Left lung (tissue), 10 donors: ENCODE data around the gene MED25. TPM values are rescaled to one million over a fixed set of nuclear protein-coding genes. Genes with fewer than 3 reads are reported as not detected.

Experiments used
- ATAC-seq: fragments of 200-7000 bp; cut with Tn5 transposase; one replicate; pipeline ENCODE4 v1.9.1; 2020; ENCODE audit warnings: moderate library complexity
- DNase-seq, 4 donors: peaks; one replicate each; pipeline ENCODE4 v3.0.0-alpha.2; 2013 to 2020
- H3K27ac ChIP-seq, 2 donors: fragments of 200-600 bp; sonication (generic) in 1 of 2; one replicate each; pipeline versions ENCODE4 v1.5.0 to v1.8.0; 2020 to 2021
- H3K27me3 ChIP-seq, 2 donors: fragments of 200-600 bp; sonication (generic) in 1 of 2; one replicate each; pipeline versions ENCODE4 v1.5.0 to v1.8.0; 2020 to 2021
- H3K36me3 ChIP-seq, 2 donors: fragments of 200-600 bp; sonication (generic) in 1 of 2; one replicate each; pipeline versions ENCODE4 v1.5.0 to v1.8.0; 2020 to 2021
- H3K4me1 ChIP-seq, 2 donors: fragments of 200-600 bp; one replicate each; pipeline ENCODE4 v1.8.0; 2021
- H3K4me3 ChIP-seq, 2 donors: fragments of 200-600 bp; sonication (generic) in 1 of 2; one replicate each; pipeline versions ENCODE4 v1.5.0 to v1.8.0; 2020 to 2021; ENCODE audit warnings: mild to moderate bottlenecking in 1 of 2
- H3K9me3 ChIP-seq, 2 donors: fragments of 200-600 bp; sonication (generic) in 1 of 2; one replicate each; pipeline versions ENCODE4 v1.5.0 to v1.8.0; 2020 to 2021
- intact Hi-C, 2 donors: fragments of 100-400 bp; cut with DNase I; formaldehyde crosslinking; loops; one replicate each; pipeline versions ENCODE4 v1.11.2 to v1.14.2; 2022
- polyA plus RNA-seq, 6 donors: library from polyadenylated mRNA; unstranded; fragments of 120-200 nt; gene quantifications; one replicate each; pipeline ENCODE4 v1.2.1, GENCODE V29; 2013; ENCODE audit not compliant: insufficient read length in 6 of 6
- total RNA-seq, 2 donors: library from RNA; stranded (reverse); fragmentation: NEBNext Ultra II Directional; extraction: Animal tissue kit (Norgen Biotek cat#: 25700); gene quantifications; one replicate each; pipeline ENCODE4 v1.2.1, GENCODE V29; 2021
- TF ChIP-seq, protein P1 (sequence below), 2 donors: fragments of 200-600 bp; sonication (generic) in 1 of 2; IDR thresholded peaks; one replicate each; pipeline versions ENCODE4 v1.5.0 to v1.8.0; 2021; ENCODE audit warnings: antibody characterized with exemption in 2 of 2
- donor health status: DM: no; HTN: yes; CAD: no.
- donor health status: DM: no; HTN: no; CAD: no.

Gene MED25
- total and polyA plus RNA-seq, 8 donors: 52.1 to 67.4 (median 57.6) TPM

DNA sequence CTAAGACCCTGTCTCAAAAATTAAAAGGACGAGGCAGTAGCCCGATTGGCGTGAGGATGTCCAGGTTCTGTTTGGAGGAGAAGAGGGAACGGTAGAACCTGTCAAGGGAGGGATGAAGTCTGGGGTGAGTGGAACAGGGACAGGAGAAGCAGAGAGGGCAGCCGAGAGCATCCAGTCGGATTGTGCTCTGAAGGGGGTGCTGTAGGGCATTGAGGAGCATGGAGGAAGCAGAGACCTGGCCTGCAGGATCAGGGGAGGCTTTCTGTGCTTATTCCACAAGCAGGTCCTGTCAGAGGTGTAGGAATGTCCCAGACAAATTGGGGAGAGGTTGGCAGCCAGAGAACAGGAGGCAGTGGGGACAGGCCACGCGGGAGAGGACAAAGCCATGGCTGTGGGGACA lies 37.2 kb upstream of the MED25 start:
- intact Hi-C loops: no loop called here
- H3K27ac ChIP-seq: peak overlapping the region in 1 of 2 donors; percentile 36
- ATAC-seq: no peak
- no peaks in the 10 kb centered on the region for H3K27me3 ChIP-seq
- TF ChIP-seq, protein P1, sequence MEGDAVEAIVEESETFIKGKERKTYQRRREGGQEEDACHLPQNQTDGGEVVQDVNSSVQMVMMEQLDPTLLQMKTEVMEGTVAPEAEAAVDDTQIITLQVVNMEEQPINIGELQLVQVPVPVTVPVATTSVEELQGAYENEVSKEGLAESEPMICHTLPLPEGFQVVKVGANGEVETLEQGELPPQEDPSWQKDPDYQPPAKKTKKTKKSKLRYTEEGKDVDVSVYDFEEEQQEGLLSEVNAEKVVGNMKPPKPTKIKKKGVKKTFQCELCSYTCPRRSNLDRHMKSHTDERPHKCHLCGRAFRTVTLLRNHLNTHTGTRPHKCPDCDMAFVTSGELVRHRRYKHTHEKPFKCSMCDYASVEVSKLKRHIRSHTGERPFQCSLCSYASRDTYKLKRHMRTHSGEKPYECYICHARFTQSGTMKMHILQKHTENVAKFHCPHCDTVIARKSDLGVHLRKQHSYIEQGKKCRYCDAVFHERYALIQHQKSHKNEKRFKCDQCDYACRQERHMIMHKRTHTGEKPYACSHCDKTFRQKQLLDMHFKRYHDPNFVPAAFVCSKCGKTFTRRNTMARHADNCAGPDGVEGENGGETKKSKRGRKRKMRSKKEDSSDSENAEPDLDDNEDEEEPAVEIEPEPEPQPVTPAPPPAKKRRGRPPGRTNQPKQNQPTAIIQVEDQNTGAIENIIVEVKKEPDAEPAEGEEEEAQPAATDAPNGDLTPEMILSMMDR (IDR thresholded peaks at IDR 0.05): no peak
- no peaks in the 10 kb centered on the region for H3K9me3 ChIP-seq
- H3K4me1 ChIP-seq: peaks cover 0 to 21% of the 10 kb centered on the region in 2 donors
- no peak overlapping the region for H3K4me3 ChIP-seq
- DNase-seq: no peak
- peaks cover 0 to 41% of the 10 kb centered on the region in 2 donors for H3K36me3 ChIP-seq

DNA sequence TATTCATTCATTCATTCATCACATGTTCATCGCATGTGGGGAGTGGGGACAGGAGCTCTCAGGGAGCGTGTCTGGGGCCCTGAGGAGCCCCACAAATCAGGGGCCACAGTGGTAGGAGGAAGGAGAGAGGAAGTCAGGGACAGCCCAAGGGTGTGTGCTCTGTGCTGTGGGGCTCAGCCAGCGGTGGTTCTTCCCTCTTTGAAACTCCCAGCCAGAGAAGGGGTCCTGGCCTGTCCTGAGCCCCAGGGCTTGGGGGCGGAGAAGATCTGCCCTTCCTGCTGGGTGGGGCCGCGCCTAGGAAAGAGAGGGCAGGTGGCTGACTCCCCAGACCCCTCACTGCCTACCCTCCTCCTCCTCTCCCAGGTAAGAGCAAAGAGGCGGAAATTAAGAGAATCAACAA lies 36.7 kb upstream of the MED25 start:
- Histone ChIP-seq H3K36me3 (peaks cover 0 to 42% of the 10 kb centered on the region in 2 donors), H3K27ac (peak overlapping the region in 1 of 2 donors; percentile 36), H3K9me3 (no peaks in the 10 kb centered on the region), H3K4me3 (no peak overlapping the region), H3K27me3 (no peaks in the 10 kb centered on the region), H3K4me1 (peaks cover 0 to 21% of the 10 kb centered on the region in 2 donors)
- TF ChIP-seq, protein P1 (IDR thresholded peaks at IDR 0.05): no peak
- no peak for DNase-seq
- intact Hi-C loops: no loop called here
- no peak for ATAC-seq

DNA sequence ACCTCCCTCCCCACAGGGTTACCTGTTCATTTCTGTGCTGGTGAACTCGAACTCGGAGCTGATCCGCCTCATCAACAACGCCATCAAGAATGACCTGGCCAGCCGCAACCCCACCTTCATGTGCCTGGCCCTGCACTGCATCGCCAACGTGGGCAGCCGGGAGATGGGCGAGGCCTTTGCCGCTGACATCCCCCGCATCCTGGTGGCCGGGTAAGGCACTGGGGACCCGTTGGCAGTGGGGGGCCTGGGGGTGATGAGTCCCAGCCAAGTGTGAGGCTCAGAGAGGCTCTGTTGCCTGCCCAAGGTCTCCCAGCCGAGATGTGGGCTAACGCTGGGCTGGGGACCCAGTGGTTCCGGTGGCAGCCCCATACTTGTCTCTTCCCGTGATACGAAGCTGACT lies 35.6 kb upstream of the MED25 start:
- no peaks in the 10 kb centered on the region for H3K27me3 ChIP-seq
- DNase-seq (no peak), ATAC-seq (no peak)
- H3K36me3 ChIP-seq: peaks cover 0 to 52% of the 10 kb centered on the region in 2 donors
- H3K27ac ChIP-seq: no peak overlapping the region
- H3K4me1 ChIP-seq: peaks cover 0 to 21% of the 10 kb centered on the region in 2 donors
- H3K9me3 ChIP-seq: no peaks in the 10 kb centered on the region
- no peak overlapping the region for H3K4me3 ChIP-seq
- intact Hi-C loops: no loop called here
- TF ChIP-seq, protein P1 (IDR thresholded peaks at IDR 0.05): no peak

DNA sequence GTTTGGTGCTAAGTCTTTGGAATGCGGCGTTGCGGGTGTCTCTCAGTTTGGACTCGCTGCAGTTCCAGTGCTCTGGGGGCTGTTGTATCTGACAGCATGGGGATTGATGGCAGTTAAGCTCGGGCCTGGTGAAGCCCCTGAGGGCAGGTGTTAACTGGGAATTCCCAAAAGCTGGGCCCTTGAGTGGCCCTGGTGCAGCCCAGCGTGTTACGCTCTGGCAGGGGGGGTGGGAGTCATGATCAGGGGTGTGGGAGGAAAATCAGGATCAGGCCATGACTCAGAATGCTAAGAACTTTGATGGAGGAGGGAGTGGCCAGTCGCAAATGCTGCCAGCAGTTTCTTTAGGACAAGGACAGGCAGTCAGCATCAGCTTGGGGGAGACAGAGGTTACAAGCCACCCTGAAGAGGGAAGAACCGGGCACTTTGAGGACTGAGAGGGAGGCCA lies 31.7 kb upstream of the MED25 start:
- peak; percentile 58 for ATAC-seq
- no peaks in the 10 kb centered on the region for H3K9me3 ChIP-seq
- DNase-seq: no peak
- peaks cover 0 to 3% of the 10 kb centered on the region in 2 donors for H3K4me1 ChIP-seq
- H3K4me3 ChIP-seq: no peak overlapping the region
- TF ChIP-seq, protein P1 (IDR thresholded peaks at IDR 0.05): no peak
- intact Hi-C loops: no loop called here
- no peak overlapping the region for H3K27ac ChIP-seq
- H3K27me3 ChIP-seq: no peaks in the 10 kb centered on the region
- peaks cover 0 to 91% of the 10 kb centered on the region in 2 donors for H3K36me3 ChIP-seq

DNA sequence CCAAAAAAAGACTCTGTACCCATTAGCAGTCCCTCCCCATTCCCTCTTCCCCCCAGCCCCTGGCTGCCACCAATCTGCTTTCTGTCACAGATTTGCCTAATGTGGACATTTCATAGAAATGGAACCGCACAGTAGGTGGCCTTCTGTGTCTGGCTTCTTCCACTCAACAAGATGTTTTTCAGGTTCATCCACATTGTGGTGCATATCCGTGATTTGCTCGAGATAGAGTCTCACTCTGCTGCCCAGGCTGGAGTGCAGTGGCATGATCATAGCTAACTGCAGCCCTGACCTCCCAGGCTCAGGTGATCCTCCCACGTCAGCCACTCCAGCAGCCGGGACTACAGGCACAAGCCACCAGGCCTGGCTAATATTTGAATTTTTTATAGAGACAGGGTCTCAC lies 30.3 kb upstream of the MED25 start:
- TF ChIP-seq, protein P1 (IDR thresholded peaks at IDR 0.05): no peak
- Histone ChIP-seq H3K4me3 (no peak overlapping the region), H3K36me3 (peaks cover 0 to 97% of the 10 kb centered on the region in 2 donors), H3K27ac (no peak overlapping the region), H3K9me3 (no peaks in the 10 kb centered on the region), H3K4me1 (no peaks in the 10 kb centered on the region), H3K27me3 (no peaks in the 10 kb centered on the region)
- ATAC-seq (no peak), DNase-seq (no peak)
- intact Hi-C loops: no loop called here
